Ovary (tissue), 3 donors: ENCODE results near the gene FMNL2.

ENCODE experiments used
- POLR2A ChIP-seq: fragments of 450-650 bp; IDR thresholded peaks from one replicate; pipeline ENCODE4 v1.6.1; 2017; ENCODE audit warnings: antibody characterized with exemption, mild to moderate bottlenecking, moderate library complexity
- TF ChIP-seq, protein P1 (sequence below), 3 donors: fragments of 450-650 bp in 2 of 3; fragments of 200-600 bp in 1 of 3; IDR thresholded peaks; one replicate each; pipeline versions ENCODE4 v1.5.1 to v1.8.0; 2016 to 2022; ENCODE audit warnings: antibody characterized with exemption in 3 of 3, mild to moderate bottlenecking in 1 of 3
- donor health status: DM: no; HTN: no; CAD: no.

DNA sequence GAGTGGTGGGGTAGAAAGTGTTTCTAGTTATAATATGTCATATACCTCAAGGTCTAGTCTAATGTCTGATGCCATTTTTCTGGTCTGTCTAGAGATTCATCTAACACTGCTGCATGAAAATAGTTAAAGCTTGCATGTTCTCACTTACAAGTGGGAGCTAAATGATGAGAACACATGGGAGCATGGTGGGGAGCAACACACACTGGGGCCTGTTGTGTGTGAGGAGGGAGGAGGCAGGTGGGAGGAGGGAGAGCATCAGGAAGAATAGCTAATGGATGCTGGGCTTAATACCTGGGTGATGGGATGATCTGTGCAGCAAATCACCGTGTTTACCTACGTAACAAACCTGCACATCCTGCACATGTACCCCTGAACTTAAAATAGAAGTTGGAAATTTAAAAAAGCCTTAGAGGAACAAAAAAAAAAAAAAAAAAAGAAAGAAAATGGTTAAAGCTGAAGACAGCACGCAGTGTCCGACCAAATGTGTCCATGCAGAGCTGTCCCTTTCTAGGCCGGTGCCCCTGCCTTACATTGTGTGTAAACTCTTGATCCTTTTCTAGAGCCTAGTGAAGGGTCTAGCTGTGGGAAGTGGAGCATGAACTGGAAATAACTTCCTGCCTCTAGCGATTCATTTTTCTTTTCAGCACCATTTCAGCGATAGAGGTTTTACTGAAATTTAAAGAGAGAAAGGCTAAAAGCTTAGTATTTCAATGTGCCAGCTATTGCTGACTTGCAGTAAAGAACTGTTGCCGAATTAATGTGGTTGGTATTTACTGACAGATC, 94.0 kb downstream of the FMNL2 start:
- TF ChIP-seq, protein P1, sequence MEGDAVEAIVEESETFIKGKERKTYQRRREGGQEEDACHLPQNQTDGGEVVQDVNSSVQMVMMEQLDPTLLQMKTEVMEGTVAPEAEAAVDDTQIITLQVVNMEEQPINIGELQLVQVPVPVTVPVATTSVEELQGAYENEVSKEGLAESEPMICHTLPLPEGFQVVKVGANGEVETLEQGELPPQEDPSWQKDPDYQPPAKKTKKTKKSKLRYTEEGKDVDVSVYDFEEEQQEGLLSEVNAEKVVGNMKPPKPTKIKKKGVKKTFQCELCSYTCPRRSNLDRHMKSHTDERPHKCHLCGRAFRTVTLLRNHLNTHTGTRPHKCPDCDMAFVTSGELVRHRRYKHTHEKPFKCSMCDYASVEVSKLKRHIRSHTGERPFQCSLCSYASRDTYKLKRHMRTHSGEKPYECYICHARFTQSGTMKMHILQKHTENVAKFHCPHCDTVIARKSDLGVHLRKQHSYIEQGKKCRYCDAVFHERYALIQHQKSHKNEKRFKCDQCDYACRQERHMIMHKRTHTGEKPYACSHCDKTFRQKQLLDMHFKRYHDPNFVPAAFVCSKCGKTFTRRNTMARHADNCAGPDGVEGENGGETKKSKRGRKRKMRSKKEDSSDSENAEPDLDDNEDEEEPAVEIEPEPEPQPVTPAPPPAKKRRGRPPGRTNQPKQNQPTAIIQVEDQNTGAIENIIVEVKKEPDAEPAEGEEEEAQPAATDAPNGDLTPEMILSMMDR (IDR thresholded peaks at IDR 0.05): no peak
- TF ChIP-seq POLR2A: no peak
